Activated CD8-positive, alpha-beta T cell treated with anti-CD3 and anti-CD28 coated beads for 36 hours (primary cell): ENCODE measurements around the gene SGTA. TPM values are rescaled to one million over a fixed set of nuclear protein-coding genes. Genes with fewer than 3 reads are reported as not detected.
"Not testable (repeated sequence)": the region's sequence is repeated elsewhere in the genome, so short reads cannot be mapped to it uniquely, and the experiment has no call there.

Experiments used
- ATAC-seq: fragments of 200-7000 bp; cut with Tn5 transposase; one replicate; pipeline ENCODE4 v1.10.0; 2021; ENCODE audit warnings: mild to moderate bottlenecking, moderate library complexity
- CTCF ChIA-PET: fragments of 350-600 bp; sonication (Branson Sonifier 250); formaldehyde crosslinking; loops from one replicate; lab custom pipeline; 2021; ENCODE audit warnings: antibody characterized with exemption; lab: Charles Lee
- POLR2A ChIA-PET: fragments of 350-600 bp; sonication (Branson Sonifier 250); formaldehyde crosslinking; loops from one replicate; lab custom pipeline; 2021; ENCODE audit warnings: antibody characterized with exemption; lab: Charles Lee
- DNase-seq: peaks from one replicate; pipeline ENCODE4 v3.0.0-alpha.2; 2020
- H3K27ac Mint-ChIP-seq: one replicate; pipeline ENCODE4 v1.8.0; 2021; ENCODE audit warnings: mild to moderate bottlenecking, mixed read lengths
- H3K27me3 Mint-ChIP-seq: one replicate; pipeline ENCODE4 v1.8.0; 2021; ENCODE audit warnings: mixed read lengths
- H3K36me3 Mint-ChIP-seq: one replicate; pipeline ENCODE4 v1.8.0; 2021; ENCODE audit warnings: low read depth, mixed read lengths
- H3K4me1 Mint-ChIP-seq: one replicate; pipeline ENCODE4 v1.8.0; 2021; ENCODE audit warnings: low read depth, mixed read lengths
- H3K4me3 Mint-ChIP-seq: one replicate; pipeline ENCODE4 v1.8.0; 2021; ENCODE audit warnings: mild to moderate bottlenecking, moderate library complexity, mixed read lengths
- H3K9me3 Mint-ChIP-seq: one replicate; pipeline ENCODE4 v1.8.0; 2021; ENCODE audit warnings: mixed read lengths
- intact Hi-C: fragments of 100-400 bp; cut with micrococcal nuclease; formaldehyde crosslinking; loops from one replicate; pipeline ENCODE4 v1.10.0; 2022
- total RNA-seq, 2 experiments: library from RNA; stranded (reverse); gene quantifications; one replicate each; pipeline ENCODE4 v1.2.3, GENCODE V29; 2021
- TF ChIP-seq, protein P1 (sequence below): fragments of 200-600 bp; IDR thresholded peaks from one replicate; pipeline ENCODE4 v1.8.0; 2022; ENCODE audit warnings: antibody characterized with exemption, mild to moderate bottlenecking

SGTA gene
- total RNA-seq, 2 experiments from 2014 or later, result 53.4 to 60.8 TPM

DNA sequence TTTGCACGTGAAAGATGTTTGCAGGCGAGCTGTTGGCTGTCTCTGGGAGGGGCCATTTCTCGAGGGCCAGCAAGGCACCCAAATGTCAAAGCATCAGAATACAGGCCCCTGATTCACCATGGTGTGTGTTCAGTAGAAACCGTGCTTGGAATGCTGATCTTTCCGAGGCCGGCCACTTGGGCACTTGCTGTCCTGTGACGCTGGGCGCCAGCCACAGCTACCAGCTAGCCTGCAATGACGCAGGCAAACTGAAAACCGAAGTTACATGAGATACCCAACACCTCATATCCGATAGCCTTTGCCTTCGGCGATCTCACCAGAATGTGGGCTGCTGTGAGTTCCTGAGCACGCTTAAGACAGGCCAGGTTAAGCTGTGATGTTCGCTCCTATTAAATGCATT lies 14.2 kb upstream of the SGTA start:
- peaks cover 37% of the 10 kb centered on the region for H3K36me3 Mint-ChIP-seq
- TF ChIP-seq, protein P1, sequence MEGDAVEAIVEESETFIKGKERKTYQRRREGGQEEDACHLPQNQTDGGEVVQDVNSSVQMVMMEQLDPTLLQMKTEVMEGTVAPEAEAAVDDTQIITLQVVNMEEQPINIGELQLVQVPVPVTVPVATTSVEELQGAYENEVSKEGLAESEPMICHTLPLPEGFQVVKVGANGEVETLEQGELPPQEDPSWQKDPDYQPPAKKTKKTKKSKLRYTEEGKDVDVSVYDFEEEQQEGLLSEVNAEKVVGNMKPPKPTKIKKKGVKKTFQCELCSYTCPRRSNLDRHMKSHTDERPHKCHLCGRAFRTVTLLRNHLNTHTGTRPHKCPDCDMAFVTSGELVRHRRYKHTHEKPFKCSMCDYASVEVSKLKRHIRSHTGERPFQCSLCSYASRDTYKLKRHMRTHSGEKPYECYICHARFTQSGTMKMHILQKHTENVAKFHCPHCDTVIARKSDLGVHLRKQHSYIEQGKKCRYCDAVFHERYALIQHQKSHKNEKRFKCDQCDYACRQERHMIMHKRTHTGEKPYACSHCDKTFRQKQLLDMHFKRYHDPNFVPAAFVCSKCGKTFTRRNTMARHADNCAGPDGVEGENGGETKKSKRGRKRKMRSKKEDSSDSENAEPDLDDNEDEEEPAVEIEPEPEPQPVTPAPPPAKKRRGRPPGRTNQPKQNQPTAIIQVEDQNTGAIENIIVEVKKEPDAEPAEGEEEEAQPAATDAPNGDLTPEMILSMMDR, result no peak
- H3K27ac Mint-ChIP-seq, result no peak overlapping the region
- no peaks in the 10 kb centered on the region for H3K27me3 Mint-ChIP-seq
- CTCF ChIA-PET, result no interaction called here
- intact Hi-C loops, result no loop called here
- POLR2A ChIA-PET, result no interaction called here
- no peaks in the 10 kb centered on the region for H3K9me3 Mint-ChIP-seq
- no peak for ATAC-seq
- no peak for DNase-seq
- no peak overlapping the region for H3K4me3 Mint-ChIP-seq
- no peaks in the 10 kb centered on the region for H3K4me1 Mint-ChIP-seq

DNA sequence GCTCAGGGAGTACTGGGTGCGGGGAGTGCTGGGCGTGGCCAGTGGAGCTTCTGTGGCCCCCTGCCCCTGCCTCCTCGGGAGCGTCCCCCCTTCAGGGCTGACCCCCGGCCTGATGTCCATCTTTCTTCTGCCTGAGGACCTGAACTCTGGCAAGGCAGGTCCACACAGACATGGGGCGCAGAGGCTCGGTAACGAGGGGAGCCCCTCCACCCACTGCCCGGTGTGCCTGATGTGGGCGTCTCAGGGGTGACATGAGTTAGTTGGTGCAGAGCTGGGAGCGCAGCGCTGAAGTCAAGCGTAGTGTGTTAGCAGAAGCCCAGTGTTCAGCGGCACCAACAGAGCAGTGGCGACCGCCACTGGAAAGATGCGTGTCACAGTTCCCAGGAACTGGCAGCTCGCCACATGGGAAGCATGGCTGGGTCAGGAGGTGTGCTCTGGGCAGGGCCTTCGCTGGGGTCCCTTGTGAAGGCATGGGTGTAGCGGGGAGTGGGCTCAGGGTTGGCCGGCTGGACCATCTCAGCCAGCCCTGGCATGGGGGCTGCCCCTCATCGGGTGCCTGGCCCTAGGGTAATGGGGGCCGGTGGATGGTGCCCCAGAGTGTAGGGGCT lies 13.7 kb upstream of the SGTA start:
- TF ChIP-seq, protein P1, result no peak
- ChIA-PET CTCF (no interaction called here), POLR2A (no interaction called here)
- H3K27ac Mint-ChIP-seq, result no peak overlapping the region
- ATAC-seq (no peak), DNase-seq (no peak)
- no peaks in the 10 kb centered on the region for H3K4me1 Mint-ChIP-seq
- intact Hi-C loops, result no loop called here
- no peaks in the 10 kb centered on the region for H3K27me3 Mint-ChIP-seq
- no peaks in the 10 kb centered on the region for H3K9me3 Mint-ChIP-seq
- H3K36me3 Mint-ChIP-seq, result peaks cover 40% of the 10 kb centered on the region
- H3K4me3 Mint-ChIP-seq, result no peak overlapping the region

DNA sequence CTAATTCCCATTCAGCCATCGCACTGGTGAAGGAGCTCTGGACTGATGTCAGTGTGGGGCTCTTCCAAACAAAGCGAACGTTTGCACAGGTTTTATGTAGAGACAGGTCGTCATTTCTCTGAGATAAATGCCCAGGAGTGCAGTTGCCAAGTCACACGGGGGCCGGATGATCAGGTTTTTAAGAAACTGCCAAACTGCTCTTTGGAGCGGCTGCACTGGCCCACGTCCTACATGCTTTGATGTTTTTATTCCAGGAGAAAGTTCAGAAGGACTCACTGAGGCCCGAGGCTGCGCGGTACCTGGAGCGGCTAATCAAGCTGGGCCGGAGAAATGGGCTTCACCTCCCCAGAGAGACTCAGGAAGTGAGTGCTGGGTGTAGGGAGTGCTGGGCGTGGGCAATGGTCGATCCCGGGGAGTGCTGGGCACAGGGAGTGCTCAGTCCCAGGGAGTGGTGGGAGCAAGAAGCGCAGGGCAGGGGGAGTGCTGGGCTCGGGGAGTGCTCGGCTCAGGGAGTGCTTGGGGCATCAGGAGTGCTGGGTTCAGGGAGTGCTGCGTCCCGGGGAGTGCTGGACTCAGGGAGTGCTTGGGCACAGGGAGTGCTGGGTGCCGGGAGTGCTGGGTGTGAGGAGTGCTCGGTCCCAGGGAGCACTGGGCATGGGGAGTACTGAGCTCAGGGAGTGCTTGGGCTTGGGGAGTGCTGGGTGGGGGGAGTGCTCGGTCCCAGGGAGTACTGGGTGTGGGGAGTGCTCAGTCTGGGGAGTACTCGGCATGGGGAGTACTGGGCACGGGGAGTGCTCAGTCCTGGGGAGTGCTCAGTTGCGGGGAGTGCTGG lies 13.0 kb upstream of the SGTA start:
- POLR2A ChIA-PET, result no interaction called here
- H3K27ac Mint-ChIP-seq, result no peak overlapping the region
- no peak overlapping the region for H3K4me3 Mint-ChIP-seq
- CTCF ChIA-PET, result no interaction called here
- peaks cover 37% of the 10 kb centered on the region for H3K36me3 Mint-ChIP-seq
- intact Hi-C loops, result no loop called here
- no peaks in the 10 kb centered on the region for H3K9me3 Mint-ChIP-seq
- no peak for DNase-seq
- TF ChIP-seq, protein P1, result no peak
- ATAC-seq, result no peak
- no peaks in the 10 kb centered on the region for H3K4me1 Mint-ChIP-seq
- no peaks in the 10 kb centered on the region for H3K27me3 Mint-ChIP-seq

DNA sequence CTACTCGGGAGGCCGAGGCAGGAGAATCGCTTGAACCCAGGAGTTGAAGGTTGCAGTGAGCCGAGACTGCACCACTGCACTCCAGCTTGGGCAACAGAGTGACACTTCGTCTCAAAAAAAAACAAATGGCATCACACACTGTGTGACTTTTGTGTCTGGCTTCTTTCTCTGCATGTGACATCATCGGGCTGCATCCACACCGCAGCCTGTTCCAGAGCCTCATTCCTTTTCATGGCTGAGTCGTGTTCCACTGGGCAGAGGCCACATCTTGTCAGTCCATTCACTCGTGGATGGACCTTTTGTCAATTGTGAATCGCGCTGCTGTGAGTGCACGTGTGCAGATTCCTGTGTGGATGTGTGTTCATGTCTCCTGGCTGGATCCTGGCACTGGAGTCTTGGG lies 10.5 kb upstream of the SGTA start:
- no peak overlapping the region for H3K4me3 Mint-ChIP-seq
- no peaks in the 10 kb centered on the region for H3K9me3 Mint-ChIP-seq
- H3K36me3 Mint-ChIP-seq, result peaks cover 47% of the 10 kb centered on the region
- POLR2A ChIA-PET, result no interaction called here
- CTCF ChIA-PET, result no interaction called here
- no peak for ATAC-seq
- DNase-seq, result no peak
- no peaks in the 10 kb centered on the region for H3K27me3 Mint-ChIP-seq
- no peak overlapping the region for H3K27ac Mint-ChIP-seq
- intact Hi-C loops, result no loop called here
- TF ChIP-seq, protein P1, result no peak
- peaks cover 16% of the 10 kb centered on the region for H3K4me1 Mint-ChIP-seq

DNA sequence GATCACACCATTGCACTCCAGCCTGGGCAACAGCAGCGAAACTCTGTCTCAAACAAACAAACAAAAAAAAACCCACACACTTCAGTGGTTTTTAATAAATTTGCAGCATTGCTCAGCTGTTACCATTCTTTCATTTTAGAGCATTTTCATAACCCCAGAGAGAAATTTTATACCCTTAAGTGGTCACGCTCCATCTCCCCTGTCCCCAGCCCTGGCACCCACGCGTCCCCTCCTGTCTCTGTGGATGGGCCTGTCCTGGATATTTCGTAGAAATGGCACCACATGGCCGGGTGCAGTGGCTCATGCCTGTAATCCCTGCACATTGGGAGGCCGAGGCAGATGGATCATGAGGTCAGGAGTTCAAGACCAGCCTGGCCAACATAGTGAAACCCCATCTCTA lies 10.1 kb upstream of the SGTA start:
- Mint-ChIP-seq H3K36me3 (peaks cover 49% of the 10 kb centered on the region), H3K4me3 (no peak overlapping the region), H3K27ac (no peak overlapping the region), H3K27me3 (no peaks in the 10 kb centered on the region), H3K4me1 (peaks cover 16% of the 10 kb centered on the region), H3K9me3 (no peaks in the 10 kb centered on the region)
- TF ChIP-seq, protein P1, result no peak
- no peak for ATAC-seq
- no peak for DNase-seq
- CTCF ChIA-PET, result no interaction called here
- intact Hi-C loops, result no loop called here
- POLR2A ChIA-PET, result no interaction called here

DNA sequence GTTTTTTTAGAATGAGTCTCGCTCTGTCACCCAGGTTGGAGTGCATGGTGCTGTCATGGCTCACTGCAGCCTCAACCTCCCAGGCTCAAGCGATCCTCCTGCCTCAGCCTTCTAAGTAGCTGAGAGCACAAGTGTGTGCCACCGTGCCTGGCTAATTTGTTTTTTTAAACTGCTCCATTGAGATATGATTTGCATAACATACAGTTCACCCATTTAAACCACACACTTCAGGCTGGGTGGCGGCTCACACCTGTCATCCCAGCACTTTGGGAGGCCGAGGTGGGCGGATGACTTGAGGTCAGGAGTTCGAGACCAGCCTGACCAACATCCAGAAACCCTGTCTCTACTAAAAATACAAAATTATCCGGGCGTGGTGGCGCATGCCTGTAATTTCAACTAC lies 9.6 kb upstream of the SGTA start:
- intact Hi-C loops, result not testable (repeated sequence)

More for the DNA sequence above, 9.6 kb upstream of the SGTA start:
- peaks cover 49% of the 10 kb centered on the region for H3K36me3 Mint-ChIP-seq
- H3K27ac Mint-ChIP-seq, ATAC-seq, H3K27me3 Mint-ChIP-seq, H3K4me3 Mint-ChIP-seq, CTCF ChIA-PET, H3K9me3 Mint-ChIP-seq, POLR2A ChIA-PET, DNase-seq: not testable (repeated sequence)
- peaks cover 16% of the 10 kb centered on the region for H3K4me1 Mint-ChIP-seq
